Neuron (in vitro differentiated cells): Measurements from ENCODE around the gene CEP41.

Experiments
- H2AFZ ChIP-seq: one replicate; pipeline ENCODE4 v1.6.1; 2013; ENCODE audit warnings: low read depth, mild to moderate bottlenecking, inconsistent platforms, low read length, moderate library complexity
- H3K27me3 ChIP-seq: one replicate; pipeline ENCODE4 v1.6.1; 2013; ENCODE audit warnings: low read length; ENCODE audit not compliant: insufficient read depth
- H3K36me3 ChIP-seq: one replicate; pipeline ENCODE4 v1.6.1; 2013; ENCODE audit warnings: low read length; ENCODE audit not compliant: insufficient read depth
- H3K4me1 ChIP-seq: one replicate; pipeline ENCODE4 v1.6.1; 2013; ENCODE audit warnings: low read length; ENCODE audit not compliant: insufficient read depth
- H3K4me3 ChIP-seq: 2 replicates; pipeline ENCODE4 v1.5.1; 2013; ENCODE audit warnings: mild to moderate bottlenecking, low read length, moderate library complexity
- H3K9me3 ChIP-seq: one replicate; pipeline ENCODE4 v1.6.1; 2013; ENCODE audit warnings: low read length

The CEP41 gene

GRCh38 chr7:130352194-130353074 is 88.4 kb downstream of the CEP41 start:
- Histone ChIP-seq H3K27me3 (no peaks in the 10 kb centered on the region), H3K36me3 (no peaks in the 10 kb centered on the region), H3K4me1 (peaks cover 59% of the 10 kb centered on the region), H3K9me3 (no peaks in the 10 kb centered on the region), H3K4me3 (peak overlapping the region; percentile 47), H2AFZ (no peak overlapping the region)

GRCh38 chr7:130351791-130352090 is 89.1 kb downstream of the CEP41 start:
- H3K4me3 ChIP-seq, result peak overlapping the region; percentile 47
- H2AFZ ChIP-seq, result no peak overlapping the region
- H3K36me3 ChIP-seq, result no peaks in the 10 kb centered on the region
- H3K4me1 ChIP-seq, result peaks cover 56% of the 10 kb centered on the region
- H3K9me3 ChIP-seq, result no peaks in the 10 kb centered on the region
- H3K27me3 ChIP-seq, result no peaks in the 10 kb centered on the region

GRCh38 chr7:130350945-130351790 is 89.6 kb downstream of the CEP41 start:
- Histone ChIP-seq H3K4me1 (peaks cover 55% of the 10 kb centered on the region), H3K4me3 (peak overlapping the region; percentile 47), H3K27me3 (no peaks in the 10 kb centered on the region), H3K36me3 (no peaks in the 10 kb centered on the region), H2AFZ (peak overlapping the region; percentile 25), H3K9me3 (no peaks in the 10 kb centered on the region)

- no peaks in the 10 kb centered on the region for H3K27me3 ChIP-seq
- no peak overlapping the region for H2AFZ ChIP-seq
- H3K36me3 ChIP-seq, result no peaks in the 10 kb centered on the region
- no peaks in the 10 kb centered on the region for H3K9me3 ChIP-seq
- peaks cover 59% of the 10 kb centered on the region for H3K4me1 ChIP-seq
- peak overlapping the region; percentile 47 for H3K4me3 ChIP-seq
These were observed 90.7 kb downstream of the CEP41 start for GRCh38 chr7:130349911-130350782.

- no peak overlapping the region for H3K4me3 ChIP-seq
- no peaks in the 10 kb centered on the region for H3K36me3 ChIP-seq
- no peaks in the 10 kb centered on the region for H3K9me3 ChIP-seq
- H3K27me3 ChIP-seq, result no peaks in the 10 kb centered on the region
- H3K4me1 ChIP-seq, result peaks cover 54% of the 10 kb centered on the region
- no peak overlapping the region for H2AFZ ChIP-seq
These were observed 93.9 kb downstream of the CEP41 start for GRCh38 chr7:130346941-130347340.

GRCh38 chr7:130346177-130346905 is 94.5 kb downstream of the CEP41 start:
- Histone ChIP-seq H3K4me3 (no peak overlapping the region), H3K9me3 (no peaks in the 10 kb centered on the region), H3K27me3 (no peaks in the 10 kb centered on the region), H2AFZ (no peak overlapping the region), H3K36me3 (no peaks in the 10 kb centered on the region), H3K4me1 (peaks cover 48% of the 10 kb centered on the region)

- no peaks in the 10 kb centered on the region for H3K36me3 ChIP-seq
- peaks cover 42% of the 10 kb centered on the region for H3K4me1 ChIP-seq
- no peak overlapping the region for H3K4me3 ChIP-seq
These were observed 95.1 kb downstream of the CEP41 start for GRCh38 chr7:130345725-130346124.

GRCh38 chr7:130345136-130345535 is 95.7 kb downstream of the CEP41 start:
- Histone ChIP-seq H2AFZ (no peak overlapping the region), H3K4me1 (peaks cover 36% of the 10 kb centered on the region), H3K36me3 (no peaks in the 10 kb centered on the region), H3K9me3 (no peaks in the 10 kb centered on the region), H3K27me3 (no peaks in the 10 kb centered on the region), H3K4me3 (peak overlapping the region; percentile 31)

More at GRCh38 chr7:130345725-130346124, 95.1 kb downstream of the CEP41 start:
- Histone ChIP-seq H3K9me3 (no peaks in the 10 kb centered on the region), H3K27me3 (no peaks in the 10 kb centered on the region), H2AFZ (no peak overlapping the region)

GRCh38 chr7:130344271-130344866 is 96.4 kb downstream of the CEP41 start, which contains the start of gene CPA5:
TSS of gene CPA5 (plus strand) at chr7:130344816. CDS start at chr7:130346486, 1,670 bp downstream.
- no peaks in the 10 kb centered on the region for H3K27me3 ChIP-seq
- no peaks in the 10 kb centered on the region for H3K36me3 ChIP-seq
- peak within 1 kb of the TSS; percentile 31 for H3K4me3 ChIP-seq
- peak within 1 kb of the TSS; percentile 12 for H2AFZ ChIP-seq
- peaks cover 29% of the 10 kb centered on the region for H3K4me1 ChIP-seq
- no peaks in the 10 kb centered on the region for H3K9me3 ChIP-seq
